Spleen (tissue), 7 donors: ENCODE measurements around the gene SMTN.
"Not testable (repeated sequence)": the region's sequence is repeated elsewhere in the genome, so short reads cannot be mapped to it uniquely, and the experiment has no call there.

Experiments used
- POLR2A ChIP-seq, 3 donors: fragments of 450-650 bp; IDR thresholded peaks; one replicate each; pipeline ENCODE4 v1.5.1; 2017; ENCODE audit warnings: antibody characterized with exemption in 3 of 3, mild to moderate bottlenecking in 1 of 3
- POLR2AphosphoS5 ChIP-seq, 3 donors: sonication (generic); formaldehyde crosslinking; IDR thresholded peaks; one replicate each; pipeline ENCODE4 v1.5.1; 2017; ENCODE audit warnings: antibody characterized with exemption in 3 of 3
- TF ChIP-seq, protein P1 (sequence below), 11 experiments: fragments of 200-600 bp in 7 of 11; fragments of 450-650 bp in 4 of 11; sonication (generic) in 4 of 11; IDR thresholded peaks in 8 of 11; conservative IDR thresholded peaks in 3 of 11; 1 replicate in 7 of 11; 2 replicates in 4 of 11; pipeline versions ENCODE4 v1.4.0 to v1.8.0; 2016 to 2021; ENCODE audit warnings: antibody characterized with exemption in 11 of 11, inconsistent platforms in 4 of 11, mild to moderate bottlenecking in 1 of 11
- donor health status: DM: no; HTN: no; CAD: no; lungs with moderate emphysema.
- donor health status: DM: no; HTN: no; CAD: no.
- donor health status: DM: no; HTN: no; CAD: no.

GRCh38 chr22:31078389-31078788 lies 2.7 kb upstream of the SMTN start:
- TF ChIP-seq, protein P1, sequence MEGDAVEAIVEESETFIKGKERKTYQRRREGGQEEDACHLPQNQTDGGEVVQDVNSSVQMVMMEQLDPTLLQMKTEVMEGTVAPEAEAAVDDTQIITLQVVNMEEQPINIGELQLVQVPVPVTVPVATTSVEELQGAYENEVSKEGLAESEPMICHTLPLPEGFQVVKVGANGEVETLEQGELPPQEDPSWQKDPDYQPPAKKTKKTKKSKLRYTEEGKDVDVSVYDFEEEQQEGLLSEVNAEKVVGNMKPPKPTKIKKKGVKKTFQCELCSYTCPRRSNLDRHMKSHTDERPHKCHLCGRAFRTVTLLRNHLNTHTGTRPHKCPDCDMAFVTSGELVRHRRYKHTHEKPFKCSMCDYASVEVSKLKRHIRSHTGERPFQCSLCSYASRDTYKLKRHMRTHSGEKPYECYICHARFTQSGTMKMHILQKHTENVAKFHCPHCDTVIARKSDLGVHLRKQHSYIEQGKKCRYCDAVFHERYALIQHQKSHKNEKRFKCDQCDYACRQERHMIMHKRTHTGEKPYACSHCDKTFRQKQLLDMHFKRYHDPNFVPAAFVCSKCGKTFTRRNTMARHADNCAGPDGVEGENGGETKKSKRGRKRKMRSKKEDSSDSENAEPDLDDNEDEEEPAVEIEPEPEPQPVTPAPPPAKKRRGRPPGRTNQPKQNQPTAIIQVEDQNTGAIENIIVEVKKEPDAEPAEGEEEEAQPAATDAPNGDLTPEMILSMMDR (IDR thresholded peaks at IDR 0.05 in 8 of 11, conservative IDR thresholded peaks at IDR 0.05 in 3 of 11) = not testable (repeated sequence)
- TF ChIP-seq POLR2A, POLR2AphosphoS5 (IDR thresholded peaks at IDR 0.05): not testable (repeated sequence)
